ENCODE data around the gene LAMA2.

GRCh38 chr6:129521946-129522345 lies 639.0 kb downstream of the LAMA2 start:
- no peak for TF ChIP-seq CTCF (IDR thresholded peaks at IDR 0.05)
- TF ChIP-seq POLR2A (IDR thresholded peaks at IDR 0.05) = no peak
